Kidney (tissue), 14 donors: Measurements from ENCODE around the gene MYBBP1A. TPM values are rescaled to one million over a fixed set of nuclear protein-coding genes. Genes with fewer than 3 reads are reported as not detected.
A peak's percentile ranks its signal among the peaks of the same experiment; 100 is the strongest.

Experiments used
- DNase-seq, 5 donors: peaks; one replicate each; pipeline ENCODE4 v3.0.0-alpha.2; 2013 to 2020
- FAIRE-seq: peaks from 2 replicates; lab custom pipeline; 2012; peaks lifted over from hg19 to GRCh38; lab: Jason Lieb, UNC
- H3K27ac ChIP-seq, 2 donors: one replicate each; pipeline ENCODE4 v1.7.0; 2013; ENCODE audit warnings: low read depth in 2 of 2, low read length in 2 of 2, inconsistent platforms in 1 of 2
- H3K27me3 ChIP-seq: one replicate; pipeline ENCODE4 v1.7.1; 2013; ENCODE audit warnings: low read length, inconsistent platforms; ENCODE audit not compliant: control insufficient read depth, insufficient read depth
- H3K36me3 ChIP-seq, 3 donors: one replicate each; pipeline versions ENCODE4 v1.7.0 to v1.7.1; 2013; ENCODE audit warnings: low read length in 3 of 3, control low read depth in 1 of 3, inconsistent platforms in 1 of 3; ENCODE audit not compliant: insufficient read depth in 3 of 3, control insufficient read depth in 2 of 3
- H3K4me1 ChIP-seq, 3 donors: one replicate each; pipeline versions ENCODE4 v1.7.0 to v1.7.1; 2013; ENCODE audit warnings: low read length in 3 of 3, inconsistent platforms in 1 of 3, low read depth in 1 of 3; ENCODE audit not compliant: control insufficient read depth in 2 of 3, insufficient read depth in 2 of 3
- H3K4me3 ChIP-seq, 3 donors: one replicate each; pipeline versions ENCODE4 v1.7.0 to v1.8.1; 2013; ENCODE audit warnings: low read length in 3 of 3, control low read depth in 1 of 3, inconsistent platforms in 1 of 3
- H3K9ac ChIP-seq, 3 donors: one replicate each; pipeline versions ENCODE4 v1.7.0 to v1.7.1; 2013; ENCODE audit warnings: low read length in 3 of 3, control low read depth in 1 of 3, inconsistent platforms in 1 of 3
- H3K9me3 ChIP-seq, 3 donors: one replicate each; pipeline versions ENCODE4 v1.7.0 to v1.7.1; 2013; ENCODE audit warnings: low read length in 3 of 3, control low read depth in 1 of 3, inconsistent platforms in 1 of 3; ENCODE audit not compliant: control insufficient read depth in 2 of 3, insufficient read depth in 1 of 3
- CTCF ChIP-seq: IDR thresholded peaks from 3 replicates; pipeline ENCODE4 v1.5.1; 2012; ENCODE audit warnings: mild to moderate bottlenecking, moderate library complexity, borderline replicate concordance; ENCODE audit not compliant: insufficient read depth; ENCODE audit errors: extremely low read depth
- intact Hi-C: fragments of 100-400 bp; cut with DNase I; formaldehyde crosslinking; loops from one replicate; pipeline ENCODE4 v1.11.1; 2022
- polyA plus RNA-seq: library from polyadenylated mRNA; stranded (reverse); fragments of 350-450 nt; fragmentation: Illumina TruSeq; extraction: RNeasy Lipid Tissue Mini Kit (QIAGEN cat#74804); gene quantifications from one replicate; pipeline ENCODE4 v1.2.3, GENCODE V29; 2014; ENCODE audit warnings: low read depth, low replicate concordance; ENCODE audit not compliant: insufficient read depth
- total RNA-seq: library from RNA; stranded (reverse); fragmentation: NEBNext Ultra II Directional; extraction: Animal tissue kit (Norgen Biotek cat#: 25700); gene quantifications from one replicate; pipeline ENCODE4 v1.2.1, GENCODE V29; 2021
- donor health status: control.
- donor health status: control.
- donor health status: control.
- donor health status: control.
- donor health status: control.
- donor health status: DM: yes; HTN: yes; CAD: no.
- donor health status: Normal renal cell carcinoma (clear cell type).

The MYBBP1A gene
- total and polyA plus RNA-seq, 2 donors from 2014 or later = 11.9 to 51.6 TPM

DNA sequence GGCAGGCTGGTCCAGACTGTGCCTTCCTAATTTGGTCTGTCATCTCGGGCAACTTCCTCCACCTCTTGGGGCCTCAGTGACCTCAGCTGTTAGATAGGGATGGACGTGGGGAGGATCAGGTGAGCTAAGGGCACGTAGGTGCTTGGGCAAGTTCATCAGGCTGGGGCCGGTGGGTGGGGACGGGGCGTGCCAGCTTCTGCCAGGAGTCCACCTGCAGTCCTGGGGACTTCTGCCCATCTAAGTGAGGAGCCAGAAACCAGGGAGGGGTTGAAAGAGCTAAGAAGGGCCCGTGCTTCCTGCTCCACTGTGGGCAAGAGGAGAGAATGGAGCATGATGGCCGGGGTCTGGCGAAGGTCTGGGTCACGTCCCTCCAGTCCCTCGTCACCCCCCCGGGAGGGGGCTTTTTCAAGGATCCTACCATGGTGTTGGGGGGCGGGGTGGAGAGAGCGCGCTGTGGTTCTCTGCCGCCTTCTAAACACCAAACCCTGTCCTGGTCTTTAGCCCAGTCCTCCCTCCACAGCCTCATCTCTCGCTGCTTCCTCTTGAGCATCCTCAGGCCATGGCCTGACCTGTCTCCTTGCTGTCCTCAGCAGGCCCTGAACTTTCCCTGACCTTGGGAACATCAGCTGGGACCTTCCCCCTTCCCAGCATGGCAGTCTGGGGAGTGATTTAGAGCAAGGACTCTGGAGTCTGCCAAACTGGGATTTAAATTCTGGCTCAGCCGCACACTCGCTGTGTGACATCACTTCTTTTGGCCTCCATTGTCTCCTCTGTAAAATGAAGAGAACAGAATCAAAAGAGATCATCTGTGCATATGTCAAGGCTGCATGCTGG, 34.9 kb downstream of the MYBBP1A start:
- Histone ChIP-seq H3K36me3 (peaks cover 0 to 2% (median 0%) of the 10 kb centered on the region in 3 donors), H3K9ac (no peak overlapping the region), H3K4me1 (peaks cover 0 to 22% (median 20%) of the 10 kb centered on the region in 3 donors), H3K27ac (peak overlapping the region; percentile 49 to 91), H3K9me3 (no peaks in the 10 kb centered on the region), H3K4me3 (no peak overlapping the region), H3K27me3 (no peaks in the 10 kb centered on the region)
- no peak for FAIRE-seq
- peak in 1 of 5 donors; percentile 73 for DNase-seq
- no peak for TF ChIP-seq CTCF
- intact Hi-C loops = no loop called here

- H3K27me3 ChIP-seq = no peaks in the 10 kb centered on the region
- H3K9me3 ChIP-seq = no peaks in the 10 kb centered on the region
- no peak for FAIRE-seq
- no peaks in the 10 kb centered on the region for H3K36me3 ChIP-seq
- H3K27ac ChIP-seq = peak overlapping the region; percentile 90 to 91
- H3K9ac ChIP-seq = peak overlapping the region in 1 of 3 donors; percentile 51
- H3K4me1 ChIP-seq = peaks cover 0 to 29% (median 23%) of the 10 kb centered on the region in 3 donors
- peak in 2 of 5 donors; percentile 58 to 95 for DNase-seq
- H3K4me3 ChIP-seq = no peak overlapping the region
- intact Hi-C loops = no loop called here
- no peak for TF ChIP-seq CTCF
Measured at GRCh38 chr17:4519361-4519788, 35.8 kb downstream of the MYBBP1A start.

DNA sequence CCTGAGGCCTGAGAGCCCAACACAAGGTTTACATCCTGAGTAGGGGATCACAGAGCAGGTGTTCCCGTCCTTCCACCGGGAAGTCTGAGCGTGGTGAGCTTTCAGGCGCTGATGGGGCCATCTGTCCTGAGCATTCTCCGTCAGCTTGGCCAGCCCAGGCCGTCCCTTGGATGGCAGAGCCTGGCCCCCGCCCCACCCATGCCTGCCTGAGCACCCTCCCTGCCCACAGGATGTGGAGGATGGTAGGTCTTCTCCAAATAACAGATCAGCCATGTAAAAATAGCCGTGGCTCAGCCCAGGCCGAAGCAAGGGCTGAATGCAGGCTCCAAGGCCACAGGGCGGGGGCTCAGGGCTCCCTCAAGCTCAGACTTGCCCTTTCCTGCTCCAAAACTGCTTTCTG, 36.3 kb downstream of the MYBBP1A start:
- Histone ChIP-seq H3K9me3 (no peaks in the 10 kb centered on the region), H3K9ac (peak overlapping the region in 1 of 3 donors; percentile 51), H3K36me3 (no peaks in the 10 kb centered on the region), H3K4me3 (no peak overlapping the region), H3K27me3 (no peaks in the 10 kb centered on the region), H3K4me1 (peaks cover 0 to 34% (median 28%) of the 10 kb centered on the region in 3 donors), H3K27ac (peak overlapping the region; percentile 83 to 90)
- DNase-seq = peak in 1 of 5 donors; percentile 78
- no peak for TF ChIP-seq CTCF
- FAIRE-seq = no peak
- intact Hi-C loops = no loop called here
